CD4-positive, alpha-beta T cell treated with Interleukin-15 for 4 hours (primary cell): ENCODE results near the gene ANKFY1.
"Not testable (repeated sequence)": the region's sequence is repeated elsewhere in the genome, so short reads cannot be mapped to it uniquely, and the experiment has no call there.

ENCODE experiments used
- DNase-seq: peaks from one replicate; pipeline ENCODE4 v3.0.0-alpha.2; 2020; ENCODE audit warnings: low spot score

ANKFY1 gene

DNA sequence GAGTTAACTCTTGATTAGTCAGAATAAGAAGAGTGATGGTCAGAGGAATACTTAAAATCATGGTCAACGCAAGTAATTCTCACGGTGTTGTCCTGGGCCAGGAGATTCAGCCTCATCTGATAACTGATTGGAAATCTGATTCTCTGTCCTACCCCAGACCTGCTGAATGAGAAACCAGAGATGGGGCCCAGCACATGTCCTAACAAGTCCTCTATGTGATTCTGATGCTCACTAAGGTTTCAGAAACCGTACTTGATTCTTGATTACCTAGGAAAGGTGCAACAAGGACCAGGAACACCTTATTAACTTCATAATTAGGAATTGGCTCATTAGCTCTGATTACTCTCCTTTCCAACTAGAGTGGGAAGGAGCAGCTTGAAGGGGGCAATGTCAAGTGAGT is 44.5 kb downstream of the ANKFY1 start:
- DNase-seq, result no peak

DNA sequence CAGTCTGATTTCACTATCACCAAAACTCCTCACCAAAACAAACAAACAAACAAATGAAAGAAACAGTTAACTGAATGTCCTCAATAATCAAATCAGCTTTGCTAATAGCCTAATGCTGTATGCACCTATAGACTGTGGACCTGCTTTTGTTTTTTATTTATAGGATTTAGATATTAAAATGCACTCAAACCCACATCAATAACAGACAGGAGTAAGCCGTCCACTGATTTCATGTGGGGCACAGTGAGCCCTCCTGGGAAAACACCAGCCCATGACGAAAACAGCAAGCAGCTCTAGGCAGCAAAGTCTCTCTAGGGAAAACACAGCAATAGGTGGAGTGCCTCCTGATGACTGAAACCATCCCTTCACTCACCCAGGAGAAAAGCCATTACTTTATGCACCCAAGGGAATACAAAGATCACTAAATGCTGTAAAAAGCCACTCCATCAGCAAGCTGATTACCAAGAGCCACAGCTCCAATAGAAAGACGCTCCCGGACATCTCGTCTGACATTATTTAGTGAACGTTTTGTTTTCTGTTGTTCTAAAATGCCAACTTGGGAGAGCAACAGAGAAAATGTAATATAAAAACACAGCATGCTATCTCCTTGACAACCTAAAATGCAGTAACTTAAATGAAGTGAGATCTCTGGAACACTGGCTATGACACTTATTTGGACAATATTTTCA is 47.8 kb downstream of the ANKFY1 start:
- no peak for DNase-seq

DNA sequence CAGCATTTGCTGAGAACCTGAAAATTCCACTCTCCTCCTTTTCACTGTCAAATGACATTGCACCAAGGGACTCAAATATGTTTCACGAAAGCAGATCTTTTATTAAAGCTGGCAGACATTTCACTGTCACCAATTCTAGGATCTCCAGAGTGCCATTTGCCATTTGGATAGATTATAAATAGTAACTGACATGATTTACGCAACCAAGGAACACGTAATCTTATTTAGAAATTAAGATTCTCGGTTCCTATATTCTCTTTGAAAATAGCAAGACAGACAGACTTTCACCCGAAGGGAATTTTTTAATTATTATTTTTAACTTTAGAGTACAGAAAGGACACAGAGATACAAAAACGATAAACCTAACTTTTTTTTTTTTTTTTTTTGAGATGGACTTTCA is 49.6 kb downstream of the ANKFY1 start:
- no peak for DNase-seq

DNA sequence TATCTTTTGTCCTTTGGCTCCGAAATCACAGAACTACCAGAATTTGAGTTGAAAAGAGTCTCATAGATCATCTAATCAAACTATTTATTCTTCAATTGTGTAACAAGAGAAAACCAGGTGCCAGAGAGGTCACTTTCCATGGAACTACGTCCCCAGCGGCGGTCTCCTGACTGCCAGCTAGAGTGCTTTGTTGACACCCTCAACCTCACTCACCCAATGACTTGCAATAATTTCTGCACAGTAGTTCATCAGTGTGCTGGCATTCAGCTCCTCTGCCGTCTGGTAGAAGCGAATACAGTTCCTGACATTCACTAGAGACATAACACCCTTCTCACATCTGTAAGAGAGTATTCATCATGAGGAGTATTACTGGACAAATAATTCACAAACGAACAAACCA is 54.2 kb downstream of the ANKFY1 start:
- DNase-seq, result no peak

DNA sequence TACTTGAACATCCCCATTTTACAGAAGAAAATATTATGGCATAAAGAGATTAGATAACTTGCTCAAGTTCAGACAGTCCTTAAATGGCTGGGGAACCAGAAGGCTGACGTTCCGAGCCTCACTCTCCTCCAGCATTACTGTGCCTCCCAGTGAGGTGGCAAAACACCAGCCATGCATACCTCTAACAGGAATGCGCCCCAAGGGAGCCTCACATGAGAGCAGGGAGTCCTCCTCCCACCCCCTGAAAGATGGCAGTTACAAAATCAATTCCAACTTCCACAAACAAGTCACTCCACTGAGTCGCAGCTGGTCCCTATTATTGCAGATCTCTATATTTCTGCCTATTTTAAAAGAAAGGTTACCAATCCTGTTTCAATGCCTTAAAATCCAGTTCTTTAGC is 55.5 kb downstream of the ANKFY1 start:
- DNase-seq, result no peak

DNA sequence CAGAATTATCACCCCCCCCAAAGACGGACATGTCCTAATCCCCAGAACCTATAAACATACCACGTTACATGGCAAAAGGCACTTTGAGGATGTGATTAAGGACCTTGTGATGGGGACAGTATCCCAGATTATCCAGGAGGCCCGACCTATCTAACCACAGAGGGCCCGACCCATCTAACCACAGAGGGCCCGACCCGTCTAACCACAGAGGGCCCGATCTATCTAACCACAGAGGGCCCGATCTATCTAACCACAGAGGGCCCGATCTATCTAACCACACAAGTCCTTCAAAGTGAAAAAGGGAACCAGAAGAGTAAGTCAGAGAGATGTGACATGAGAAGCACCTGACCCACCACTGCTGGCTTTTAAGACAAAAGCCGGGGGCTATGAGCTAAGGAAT is 56.8 kb downstream of the ANKFY1 start:
- DNase-seq, result no peak

DNA sequence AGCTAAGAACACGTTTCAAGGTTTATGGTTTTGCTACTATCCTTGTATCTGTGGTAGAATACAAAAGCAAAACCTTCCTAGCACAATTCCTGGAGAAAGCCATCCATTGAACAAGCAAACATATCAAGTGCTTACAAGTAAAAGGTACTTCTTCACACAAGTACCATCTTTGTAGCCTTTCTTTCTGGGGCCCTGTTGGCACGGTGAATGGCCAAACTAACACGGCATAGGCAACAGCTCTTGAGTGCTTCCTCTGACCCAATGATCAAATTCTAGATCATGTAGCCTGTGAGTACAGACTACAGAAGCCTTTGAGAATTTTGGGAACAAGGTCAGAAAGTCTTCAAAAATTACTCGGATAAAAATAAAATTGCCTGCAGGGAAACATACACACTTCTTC is 57.9 kb downstream of the ANKFY1 start:
- no peak for DNase-seq

DNA sequence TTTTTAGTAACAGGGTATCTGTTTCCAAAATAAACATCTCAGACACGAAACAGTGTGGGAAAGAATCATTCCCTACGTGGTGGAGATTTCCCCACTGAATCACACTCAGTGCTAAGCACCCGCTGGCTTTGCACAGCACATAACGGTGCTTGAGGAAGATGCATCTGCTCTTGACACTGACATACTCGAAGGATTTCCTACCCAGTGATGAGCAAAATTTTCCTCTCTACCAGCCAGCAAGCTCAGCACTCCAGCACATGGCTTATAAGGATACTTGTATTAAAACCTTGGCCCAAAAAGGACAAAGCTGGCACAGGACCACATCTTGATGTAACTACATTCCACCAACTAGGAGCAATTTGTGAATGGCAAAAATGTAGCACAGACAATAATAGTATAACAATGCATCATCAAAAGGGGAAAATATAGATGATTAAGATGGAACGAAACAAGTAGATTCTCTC is 59.0 kb downstream of the ANKFY1 start:
- DNase-seq, result no peak

DNA sequence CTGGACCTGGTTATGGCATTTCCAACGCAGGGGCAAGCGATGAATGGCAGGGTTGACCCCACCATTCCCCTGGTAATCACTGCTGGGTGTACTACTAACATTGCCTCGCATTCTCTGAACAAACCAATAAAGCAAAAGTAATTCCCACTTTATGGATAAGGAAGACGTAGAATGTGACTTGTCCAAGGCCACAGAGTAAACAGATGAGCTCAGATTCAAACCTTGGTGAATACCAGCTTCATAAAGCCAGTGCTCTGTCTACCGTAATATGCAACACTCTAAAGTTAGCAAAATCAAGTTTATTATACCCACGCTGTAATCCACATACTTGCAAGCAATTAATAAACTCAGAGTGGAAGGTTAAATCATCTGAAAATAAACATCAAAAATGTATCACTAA is 59.6 kb downstream of the ANKFY1 start:
- DNase-seq, result no peak

DNA sequence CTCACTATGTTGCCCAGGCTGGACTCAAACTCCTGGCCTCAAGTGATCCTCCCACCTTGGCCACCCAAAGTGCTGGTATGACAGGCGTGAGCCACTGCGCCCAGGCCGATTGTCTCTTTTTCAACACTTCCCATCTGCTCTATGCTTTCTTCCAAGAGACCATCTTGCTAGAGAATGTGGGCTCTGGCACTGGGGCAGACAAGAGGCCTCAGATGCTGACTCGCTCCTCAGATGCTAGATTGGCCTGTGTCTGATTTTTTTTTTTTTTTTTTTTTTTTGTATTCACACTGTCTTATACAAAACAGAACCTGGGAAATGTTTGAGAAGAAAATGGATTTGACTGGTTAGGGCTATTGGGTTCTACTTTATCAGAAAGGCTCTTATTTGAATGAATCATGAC is 62.6 kb downstream of the ANKFY1 start:
- no peak for DNase-seq

DNA sequence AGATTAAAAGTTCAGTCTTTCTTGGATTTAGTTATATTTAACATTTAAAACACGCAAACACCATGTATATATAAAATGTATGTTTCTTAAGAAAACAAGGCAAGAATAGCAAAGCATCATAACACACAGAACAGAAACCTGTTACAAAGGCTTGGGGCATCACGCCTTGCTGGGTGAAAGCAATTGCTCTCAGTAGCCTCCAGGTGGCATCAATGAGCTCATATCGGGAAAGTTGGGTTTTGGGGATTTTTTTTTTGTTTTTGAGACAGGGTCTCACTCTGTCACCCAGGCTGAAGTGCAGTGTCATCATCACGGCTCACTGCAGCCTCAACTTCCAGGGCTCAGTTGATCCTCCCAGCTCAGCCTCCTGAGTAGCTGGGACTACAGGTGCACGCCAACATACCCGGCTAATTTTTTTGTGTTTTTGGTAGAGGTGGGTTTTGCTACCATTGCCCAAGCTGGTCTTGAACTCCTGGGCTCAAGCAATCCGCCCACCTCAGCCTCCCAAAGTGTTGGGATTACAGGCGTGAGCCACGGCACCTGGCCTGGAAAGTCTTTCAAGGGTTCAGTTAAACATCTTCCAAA is 63.9 kb downstream of the ANKFY1 start:
- peak; percentile 45 for DNase-seq

DNA sequence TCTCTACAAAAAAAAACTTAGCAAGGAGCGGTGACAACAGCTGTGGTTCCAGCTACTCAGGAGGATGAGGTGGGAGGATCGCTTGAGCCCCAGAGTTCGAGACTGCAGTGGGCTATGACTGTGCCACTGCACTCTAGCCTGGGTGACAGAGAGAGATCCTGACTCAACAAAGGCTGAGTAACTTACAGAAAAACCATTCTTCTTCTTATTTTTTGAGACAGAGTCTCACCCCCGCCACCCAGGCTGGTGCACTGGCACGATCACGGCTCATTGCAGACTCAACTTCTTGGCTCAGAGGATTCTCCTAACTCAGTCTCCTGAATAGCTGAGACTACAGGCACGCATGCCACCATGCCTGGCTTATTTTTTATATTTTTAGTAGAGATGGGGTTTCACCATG is 64.8 kb downstream of the ANKFY1 start:
- DNase-seq, result no peak

DNA sequence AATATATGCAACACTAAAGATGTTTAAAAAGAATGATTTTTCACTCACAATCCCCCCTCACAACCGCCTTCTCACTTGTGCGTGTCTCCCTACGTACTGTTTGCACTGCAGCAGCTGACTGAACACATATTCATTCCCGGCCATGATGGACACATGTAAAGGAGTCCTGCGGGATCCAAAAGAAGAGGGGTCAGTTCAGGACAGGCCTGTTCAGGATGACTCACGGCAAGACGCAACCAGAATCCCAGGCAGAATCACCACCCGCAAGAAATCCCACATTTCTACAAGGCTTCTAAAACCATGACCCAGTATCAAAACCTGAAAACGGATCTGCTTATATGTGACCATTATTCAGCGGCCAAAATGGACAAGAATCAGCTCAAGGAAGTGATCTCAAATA is 68.5 kb downstream of the ANKFY1 start:
- DNase-seq, result no peak

DNA sequence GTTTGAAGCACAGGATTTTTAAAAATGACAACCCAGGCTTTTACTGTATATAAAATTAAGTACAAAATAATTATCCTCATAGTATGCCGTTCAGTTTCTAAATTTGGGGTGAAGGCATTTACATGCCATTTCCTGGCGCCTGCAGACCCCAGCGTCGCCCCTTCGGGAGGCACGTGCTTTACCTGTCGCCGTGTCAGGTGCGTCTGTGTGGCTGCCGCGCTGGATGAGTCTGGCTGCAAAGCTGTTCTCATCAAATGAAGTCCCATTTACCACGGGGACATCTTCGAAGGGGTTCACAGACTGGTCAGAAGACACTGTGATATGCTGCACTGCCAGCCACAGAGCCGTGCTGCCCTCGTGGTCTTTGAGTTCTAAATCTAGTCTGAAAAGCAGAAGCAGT is 69.0 kb downstream of the ANKFY1 start:
- no peak for DNase-seq

DNA sequence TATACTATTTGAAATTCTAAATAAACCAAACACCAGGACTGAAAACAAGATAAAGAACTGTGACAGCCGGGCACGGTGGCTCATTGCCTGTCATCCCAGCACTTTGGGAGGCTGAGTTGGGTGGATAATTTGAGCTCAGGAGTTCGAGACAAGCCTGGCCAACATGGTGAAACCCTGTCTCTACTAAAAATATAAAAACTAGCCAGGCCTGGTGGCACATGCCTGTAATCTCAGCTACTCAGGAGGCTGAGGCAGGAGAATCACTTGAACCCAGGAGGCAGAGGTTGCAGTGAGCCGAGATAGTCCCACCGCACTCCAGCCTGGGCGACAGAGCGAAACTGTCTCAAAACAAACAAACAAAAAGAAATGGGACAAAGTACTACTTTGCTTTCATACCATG is 73.0 kb downstream of the ANKFY1 start:
- DNase-seq, result not testable (repeated sequence)

DNA sequence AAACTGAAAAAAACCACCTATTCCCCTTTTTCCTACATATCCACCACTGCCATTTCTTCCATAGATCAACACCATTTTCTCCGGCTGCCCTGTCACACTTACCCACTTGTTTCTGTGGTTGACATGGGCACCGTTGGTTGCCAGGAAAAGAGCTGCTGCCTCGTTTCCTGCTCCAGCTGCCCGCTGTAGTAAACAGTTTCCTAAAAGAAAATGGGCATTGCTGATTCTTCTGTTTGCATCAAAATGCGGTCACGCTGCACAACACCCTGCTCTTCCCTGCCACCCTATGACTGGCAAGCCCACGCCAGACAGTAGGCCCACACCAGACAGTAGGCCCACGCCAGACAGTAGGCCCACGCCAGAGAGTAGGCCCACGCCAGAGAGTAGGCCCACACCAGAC is 74.5 kb downstream of the ANKFY1 start:
- DNase-seq, result no peak

DNA sequence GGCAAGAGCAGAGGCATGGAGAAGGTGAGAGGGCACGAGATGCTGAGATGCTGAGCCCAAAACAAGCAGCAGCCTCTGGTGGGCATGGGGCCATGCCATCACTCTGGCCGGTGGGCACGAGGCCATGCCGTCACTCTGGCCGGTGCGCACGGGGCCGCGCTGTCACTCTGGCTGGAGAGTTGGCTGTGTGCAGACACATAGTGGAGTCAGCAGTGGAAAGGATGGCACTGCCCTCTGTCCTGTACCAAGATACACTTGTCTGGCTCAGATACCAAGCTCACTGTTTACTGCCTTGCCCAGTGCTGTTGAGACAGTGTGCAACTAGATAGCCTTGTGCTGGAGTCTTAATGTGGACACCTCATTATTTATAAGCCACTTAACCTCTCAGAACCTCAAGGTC is 75.7 kb downstream of the ANKFY1 start:
- no peak for DNase-seq

DNA sequence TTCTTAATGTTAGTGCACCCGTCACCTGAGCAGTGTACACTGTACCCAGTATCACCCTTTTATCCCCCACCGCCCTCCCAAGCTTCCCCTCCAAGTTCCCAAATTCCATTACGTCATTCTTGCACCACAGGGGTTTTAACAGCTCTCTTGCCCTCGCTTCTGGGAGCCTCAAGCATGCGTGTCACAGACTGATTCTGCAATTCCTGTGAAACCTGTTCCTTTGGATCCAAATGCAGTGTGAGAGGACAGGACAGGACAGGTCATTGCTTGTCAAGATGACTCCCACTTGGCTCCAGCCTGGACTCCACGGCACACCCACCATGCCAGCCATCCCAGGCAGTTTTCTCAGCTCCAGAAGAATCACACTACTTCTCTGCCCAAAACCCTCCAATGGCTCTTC is 76.7 kb downstream of the ANKFY1 start:
- no peak for DNase-seq

DNA sequence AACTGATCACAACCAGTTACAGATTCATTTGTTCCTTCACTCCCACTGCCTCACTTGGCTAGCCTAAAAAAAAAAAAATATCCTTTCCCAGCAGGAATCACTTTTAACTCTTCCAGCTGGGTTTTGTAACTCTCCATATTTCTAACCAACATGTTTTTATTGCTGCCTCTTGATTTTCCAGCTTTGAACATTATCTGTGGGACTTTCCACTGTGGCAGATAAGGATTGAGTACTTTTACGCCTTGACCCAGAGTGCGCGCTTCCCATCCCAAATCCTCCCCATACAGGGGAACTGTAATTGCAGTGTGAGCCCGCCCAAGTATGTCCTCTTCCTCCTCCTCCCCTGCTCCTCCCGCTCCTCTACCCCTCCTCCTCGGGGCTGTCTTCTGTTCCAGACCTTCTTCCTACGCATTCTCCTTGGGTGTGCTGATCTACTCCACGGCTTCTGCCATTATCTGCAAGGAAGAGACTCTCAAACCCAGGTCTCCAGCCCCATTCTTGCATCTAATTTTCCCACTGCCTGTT is 77.4 kb downstream of the ANKFY1 start:
- no peak for DNase-seq

DNA sequence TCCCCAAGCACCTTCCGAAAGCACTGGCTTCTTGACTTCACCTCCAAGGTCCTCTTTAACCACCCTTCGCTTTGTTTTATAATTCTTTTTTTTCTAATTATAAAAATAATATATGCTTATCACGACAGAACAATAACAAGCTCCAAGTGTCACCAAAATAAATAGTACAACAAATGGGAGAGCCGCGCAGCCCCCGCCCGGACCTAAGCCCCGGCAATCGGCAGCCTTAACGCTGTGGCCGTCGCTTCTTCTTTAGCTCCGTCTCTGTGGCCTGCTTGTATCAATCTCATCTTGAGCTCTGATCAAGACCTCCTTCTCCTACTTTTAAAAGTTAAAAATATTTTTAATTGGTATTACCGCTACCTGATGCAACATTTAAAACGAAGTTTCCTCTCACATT is 78.1 kb downstream of the ANKFY1 start:
- no peak for DNase-seq

DNA sequence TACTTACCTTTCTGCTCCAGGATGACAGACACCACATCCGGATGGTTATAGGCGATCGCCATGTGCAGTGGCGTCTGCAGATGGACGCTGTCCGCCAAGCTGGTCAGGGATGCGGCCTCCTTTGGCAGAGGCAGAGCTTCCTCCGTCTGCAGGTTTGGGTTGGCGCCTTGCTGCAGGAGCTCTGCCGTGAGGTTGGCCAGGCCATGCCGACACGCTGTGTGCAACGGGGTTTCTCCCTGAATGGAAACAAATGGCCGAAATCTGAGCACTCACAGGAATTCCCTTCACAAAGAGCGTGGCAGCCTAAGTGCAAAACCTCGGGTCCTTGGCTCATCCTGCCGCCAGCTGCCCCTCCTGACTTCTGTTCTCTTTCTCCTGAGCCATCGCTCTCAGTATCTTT is 79.0 kb downstream of the ANKFY1 start:
- no peak for DNase-seq

DNA sequence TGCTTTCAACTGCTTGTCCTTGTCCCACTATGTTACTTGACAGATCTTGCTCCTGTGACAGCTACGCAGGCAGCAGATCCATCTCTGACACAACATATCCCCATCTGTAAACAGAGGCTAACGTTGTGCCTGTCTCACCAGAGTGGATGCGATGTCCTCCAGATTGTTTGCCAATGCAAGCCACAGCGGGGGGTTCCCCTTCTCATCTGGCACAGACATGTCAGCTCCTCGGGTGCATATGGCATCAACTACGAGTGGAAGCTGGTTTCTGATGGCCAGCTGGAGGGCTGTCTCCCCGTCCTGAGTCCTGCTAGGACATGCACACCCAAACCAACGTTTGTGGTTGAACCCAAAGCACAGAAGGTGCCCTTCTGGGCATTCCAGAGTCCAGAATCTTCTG is 81.7 kb downstream of the ANKFY1 start:
- DNase-seq, result no peak

DNA sequence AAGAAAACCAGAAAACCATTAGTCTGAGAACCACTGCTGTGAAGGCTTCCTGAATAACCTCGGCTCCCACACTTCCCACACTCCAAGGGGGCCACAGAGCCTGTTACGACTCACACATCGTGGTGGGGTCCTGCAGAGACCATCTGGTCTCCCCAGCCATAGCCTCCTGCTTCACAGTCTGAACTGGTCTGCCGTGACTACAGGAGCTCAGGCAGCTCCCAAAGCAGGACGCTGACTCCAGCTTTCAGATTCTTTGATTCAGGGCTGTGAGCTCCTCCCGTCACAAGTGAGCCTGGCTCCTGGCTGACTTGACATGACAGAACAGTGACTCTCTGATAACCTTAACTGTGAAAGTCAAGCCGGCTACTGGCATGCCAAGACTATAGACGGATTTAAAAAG is 83.0 kb downstream of the ANKFY1 start:
- DNase-seq, result no peak

DNA sequence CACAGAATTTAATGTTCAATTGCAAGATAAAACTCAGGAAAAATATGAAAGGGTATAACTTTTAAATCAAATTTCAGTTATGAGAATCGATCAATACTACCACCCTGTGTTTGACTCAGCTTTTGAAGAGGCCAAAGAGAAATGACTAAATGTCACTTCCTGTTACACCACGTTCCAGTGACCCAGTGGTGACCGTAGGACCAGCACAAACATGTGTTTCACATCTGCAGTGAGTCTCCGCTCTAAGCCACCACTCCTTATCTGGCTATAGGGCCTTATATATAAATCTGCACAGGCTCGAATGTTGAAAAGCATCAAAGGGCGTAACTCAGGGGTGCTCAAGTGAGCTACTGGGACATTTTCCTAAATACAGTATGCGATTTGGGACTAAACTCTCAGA is 84.7 kb downstream of the ANKFY1 start:
- no peak for DNase-seq
